A673 (cell line): Measurements from ENCODE around the gene ABCA13. TPM values are rescaled to one million over a fixed set of nuclear protein-coding genes. Genes with fewer than 3 reads are reported as not detected.

Experiments used
- BruUV-seq: library from RNA; stranded (reverse); fragments of 400-500 nt; replicated peaks from 2 replicates; lab custom pipeline; 2021; lab: Mats Ljungman, UMichigan
- CTCF ChIA-PET: fragments of 300-600 bp; sonication (Branson Sonifier 250); formaldehyde crosslinking; loops from one replicate; lab custom pipeline; 2022; ENCODE audit warnings: antibody characterized with exemption; lab: Charles Lee
- POLR2A ChIA-PET: fragments of 300-600 bp; sonication (Branson Sonifier 250); formaldehyde crosslinking; loops from one replicate; lab custom pipeline; 2022; ENCODE audit warnings: antibody characterized with exemption; ENCODE audit not compliant: low non-redundant PET; lab: Charles Lee
- DNase-seq: peaks from one replicate; pipeline ENCODE4 v3.0.0-alpha.2; 2015; ENCODE audit warnings: low spot score
- H3K27ac ChIP-seq: fragments of 200-600 bp; sonication (generic); 2 replicates; pipeline ENCODE4 v1.5.1; 2016; ENCODE audit warnings: mixed run types, low read depth, mild to moderate bottlenecking, mixed read lengths, antibody characterized with exemption, low read length; ENCODE audit not compliant: poor library complexity, severe bottlenecking
- H3K27me3 ChIP-seq: fragments of 200-600 bp; sonication (generic); replicated peaks from 2 replicates; pipeline ENCODE4 v1.6.1; 2017; ENCODE audit warnings: mixed run types, low read depth, mild to moderate bottlenecking, mixed read lengths, antibody characterized with exemption, low read length; ENCODE audit not compliant: insufficient read depth, poor library complexity
- H3K36me3 ChIP-seq: fragments of 200-600 bp; sonication (generic); 2 replicates; pipeline ENCODE4 v1.6.1; 2016; ENCODE audit warnings: mixed run types, mild to moderate bottlenecking, mixed read lengths, antibody characterized with exemption, low read length; ENCODE audit not compliant: insufficient read depth, poor library complexity, severe bottlenecking
- H3K4me1 ChIP-seq: fragments of 200-600 bp; sonication (generic); 2 replicates; pipeline ENCODE4 v1.6.1; 2017; ENCODE audit warnings: mixed run types, mild to moderate bottlenecking, mixed read lengths, antibody characterized with exemption, low read length; ENCODE audit not compliant: insufficient read depth, poor library complexity, severe bottlenecking
- H3K4me3 ChIP-seq: fragments of 200-600 bp; sonication (generic); 2 replicates; pipeline ENCODE4 v1.5.1; 2016; ENCODE audit warnings: low read depth, mixed run types, mild to moderate bottlenecking, mixed read lengths, low read length; ENCODE audit not compliant: poor library complexity, severe bottlenecking
- H3K9me3 ChIP-seq: fragments of 200-600 bp; sonication (generic); 2 replicates; pipeline ENCODE4 v1.6.1; 2016; ENCODE audit warnings: mixed run types, low read depth, mild to moderate bottlenecking, mixed read lengths, antibody characterized with exemption, low read length; ENCODE audit not compliant: poor library complexity, severe bottlenecking
- EZH2 ChIP-seq: fragments of 200-600 bp; sonication (generic); IDR thresholded peaks from 2 replicates; pipeline ENCODE4 v1.6.1; 2017; ENCODE audit warnings: borderline replicate concordance, low read depth, mild to moderate bottlenecking, mixed read lengths, antibody characterized with exemption, low read length; ENCODE audit not compliant: poor library complexity, severe bottlenecking
- intact Hi-C: fragments of 100-400 bp; cut with micrococcal nuclease; formaldehyde crosslinking; loops from one replicate; pipeline ENCODE4 v1.10.0; 2022; ENCODE audit not compliant: unreplicated experiment
- total RNA-seq: library from RNA; stranded (reverse); gene quantifications from 2 replicates; pipeline ENCODE4 v1.2.3, GENCODE V29; 2021
- TF ChIP-seq, protein P1 (sequence below): fragments of 300-800, 200-600 bp; sonication (generic); conservative IDR thresholded peaks from 2 replicates; pipeline ENCODE4 v1.5.1; 2017; ENCODE audit warnings: low read depth, mild to moderate bottlenecking, antibody characterized with exemption, low read length, moderate library complexity, mixed read lengths

The ABCA13 gene
- total RNA-seq, 1 experiment from 2014 or later: 15.6 TPM

DNA sequence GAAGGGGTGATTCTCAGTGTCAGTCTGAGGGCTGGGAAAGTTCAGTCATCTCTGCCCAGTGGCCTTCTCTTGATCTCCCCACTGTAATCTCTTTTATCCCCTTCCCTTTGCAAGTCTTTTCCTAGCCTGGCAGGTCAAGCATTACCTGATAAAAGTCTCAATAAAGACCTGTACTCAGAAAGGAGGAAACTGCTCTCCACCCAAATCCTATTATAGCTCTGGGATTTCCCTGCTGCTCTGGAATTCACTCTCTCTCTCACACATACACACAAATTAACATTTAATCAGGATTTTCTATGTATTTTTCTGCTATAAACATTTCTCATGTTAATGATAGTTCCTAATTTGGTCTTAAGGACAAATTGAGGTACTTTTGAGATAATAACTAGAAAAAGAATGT, 46.5 kb downstream of the ABCA13 start:
- peaks cover 7% of the 10 kb centered on the region for H3K4me1 ChIP-seq
- no peak for DNase-seq
- TF ChIP-seq, protein P1, sequence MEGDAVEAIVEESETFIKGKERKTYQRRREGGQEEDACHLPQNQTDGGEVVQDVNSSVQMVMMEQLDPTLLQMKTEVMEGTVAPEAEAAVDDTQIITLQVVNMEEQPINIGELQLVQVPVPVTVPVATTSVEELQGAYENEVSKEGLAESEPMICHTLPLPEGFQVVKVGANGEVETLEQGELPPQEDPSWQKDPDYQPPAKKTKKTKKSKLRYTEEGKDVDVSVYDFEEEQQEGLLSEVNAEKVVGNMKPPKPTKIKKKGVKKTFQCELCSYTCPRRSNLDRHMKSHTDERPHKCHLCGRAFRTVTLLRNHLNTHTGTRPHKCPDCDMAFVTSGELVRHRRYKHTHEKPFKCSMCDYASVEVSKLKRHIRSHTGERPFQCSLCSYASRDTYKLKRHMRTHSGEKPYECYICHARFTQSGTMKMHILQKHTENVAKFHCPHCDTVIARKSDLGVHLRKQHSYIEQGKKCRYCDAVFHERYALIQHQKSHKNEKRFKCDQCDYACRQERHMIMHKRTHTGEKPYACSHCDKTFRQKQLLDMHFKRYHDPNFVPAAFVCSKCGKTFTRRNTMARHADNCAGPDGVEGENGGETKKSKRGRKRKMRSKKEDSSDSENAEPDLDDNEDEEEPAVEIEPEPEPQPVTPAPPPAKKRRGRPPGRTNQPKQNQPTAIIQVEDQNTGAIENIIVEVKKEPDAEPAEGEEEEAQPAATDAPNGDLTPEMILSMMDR: no peak
- no peak for TF ChIP-seq EZH2
- no TSS peak for BruUV-seq
- intact Hi-C loops: no loop called here
- peaks cover 9% of the 10 kb centered on the region for H3K9me3 ChIP-seq
- H3K36me3 ChIP-seq: no peaks in the 10 kb centered on the region
- peak overlapping the region; percentile 18 for H3K27ac ChIP-seq
- H3K4me3 ChIP-seq: no peak overlapping the region
- no peaks in the 10 kb centered on the region for H3K27me3 ChIP-seq
- POLR2A ChIA-PET: no interaction called here
- CTCF ChIA-PET: no interaction called here

DNA sequence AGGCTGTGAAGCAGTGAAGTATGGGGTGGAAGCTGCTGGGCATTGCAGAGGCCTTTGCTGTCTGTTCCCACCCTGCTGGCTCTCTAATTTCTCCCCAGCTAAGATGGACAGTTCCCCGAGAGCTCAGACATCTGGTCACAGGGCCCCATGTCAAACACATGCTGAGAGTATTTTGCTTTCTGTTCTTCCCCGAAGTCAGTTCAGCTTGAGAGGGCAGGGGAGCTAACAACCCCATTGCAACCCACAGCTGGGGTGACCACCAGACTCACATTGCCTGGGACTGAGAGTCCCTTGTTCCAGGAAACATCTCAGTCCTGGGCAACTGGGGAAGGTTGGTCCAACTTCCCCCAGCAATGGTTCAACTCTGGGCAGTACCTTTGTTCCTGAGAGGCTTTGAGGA, 52.8 kb downstream of the ABCA13 start:
- Histone ChIP-seq H3K4me3 (no peak overlapping the region), H3K4me1 (no peaks in the 10 kb centered on the region), H3K27me3 (no peaks in the 10 kb centered on the region), H3K27ac (peak overlapping the region; percentile 67), H3K36me3 (no peaks in the 10 kb centered on the region), H3K9me3 (no peaks in the 10 kb centered on the region)
- no peak for DNase-seq
- no TSS peak for BruUV-seq
- intact Hi-C loops: no loop called here
- POLR2A ChIA-PET: no interaction called here
- CTCF ChIA-PET: no interaction called here
- TF ChIP-seq, protein P1: no peak
- no peak for TF ChIP-seq EZH2

DNA sequence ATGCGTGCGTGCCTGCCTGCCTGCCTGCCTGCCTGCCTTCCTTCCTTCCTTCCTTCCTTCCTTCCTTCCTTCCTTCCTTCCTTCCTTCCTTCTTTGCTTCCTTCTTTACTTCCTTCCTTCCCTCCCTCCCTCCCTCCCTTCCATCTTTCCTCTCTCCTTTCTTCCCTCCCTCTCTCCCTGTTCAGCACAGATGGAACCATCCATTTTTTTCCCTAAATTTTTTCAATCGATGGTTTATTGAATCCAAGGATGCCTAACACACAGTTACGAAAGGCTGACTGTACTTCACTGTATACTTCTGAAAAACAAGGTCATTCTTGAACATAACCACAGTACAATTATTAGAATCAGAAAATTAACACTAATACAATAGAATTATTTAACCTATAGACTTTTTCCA, 53.8 kb downstream of the ABCA13 start:
- CTCF ChIA-PET: no interaction called here
- DNase-seq: peak; percentile 49
- Histone ChIP-seq H3K27me3 (no peaks in the 10 kb centered on the region), H3K4me1 (no peaks in the 10 kb centered on the region), H3K4me3 (no peak overlapping the region), H3K9me3 (no peaks in the 10 kb centered on the region), H3K36me3 (no peaks in the 10 kb centered on the region), H3K27ac (peak overlapping the region; percentile 78)
- no peak for TF ChIP-seq EZH2
- TF ChIP-seq, protein P1: no peak
- intact Hi-C loops: no loop called here
- POLR2A ChIA-PET: no interaction called here
- no TSS peak for BruUV-seq
